HepG2 (cell line): ENCODE results near the gene ZBTB20.

Experiments
- FOXM1 ChIP-seq: sonication (generic); formaldehyde crosslinking; IDR thresholded peaks from 2 replicates; pipeline ENCODE4 v1.5.0; 2020; ENCODE audit warnings: missing genetic modification reagents
- NFYB ChIP-seq: sonication (generic); formaldehyde crosslinking; IDR thresholded peaks from 2 replicates; pipeline ENCODE4 v1.4.0; 2020; ENCODE audit warnings: missing genetic modification reagents
- SALL1 ChIP-seq: sonication (generic); formaldehyde crosslinking; IDR thresholded peaks from 2 replicates; pipeline ENCODE4 v1.8.0; 2022; ENCODE audit warnings: mild to moderate bottlenecking, missing genetic modification reagents
- TGIF2 ChIP-seq: IDR thresholded peaks from 2 replicates; pipeline ENCODE4 v1.6.1; 2016; ENCODE audit warnings: control low read depth, missing compliant biosample characterization
- XBP1 ChIP-seq: sonication (generic); formaldehyde crosslinking; IDR thresholded peaks from 2 replicates; pipeline ENCODE4 v1.5.0; 2020; ENCODE audit warnings: missing genetic modification reagents
- ZNF24 ChIP-seq: fragments of 450-650 bp; IDR thresholded peaks from 2 replicates; pipeline ENCODE4 v1.6.1; 2017; ENCODE audit warnings: antibody characterized with exemption, mild to moderate bottlenecking
- ZNF260 ChIP-seq: sonication (generic); formaldehyde crosslinking; IDR thresholded peaks from 2 replicates; pipeline ENCODE4 v1.4.0; 2020; ENCODE audit warnings: missing genetic modification reagents, low read depth, mild to moderate bottlenecking, borderline replicate concordance
- ZNF30 ChIP-seq: sonication (generic); formaldehyde crosslinking; IDR thresholded peaks from 2 replicates; pipeline ENCODE4 v1.5.0; 2020; ENCODE audit warnings: mild to moderate bottlenecking, missing genetic modification reagents
- TF ChIP-seq, protein P1 (sequence below): sonication (generic); formaldehyde crosslinking; IDR thresholded peaks from 2 replicates; pipeline ENCODE4 v1.4.0; 2020; ENCODE audit warnings: mild to moderate bottlenecking, missing genetic modification reagents
- TF ChIP-seq, protein P2 (sequence below): sonication (generic); formaldehyde crosslinking; IDR thresholded peaks from 2 replicates; pipeline ENCODE4 v1.4.0; 2020; ENCODE audit warnings: missing genetic modification reagents
- TF ChIP-seq, protein P3 (sequence below): sonication (generic); formaldehyde crosslinking; IDR thresholded peaks from 2 replicates; pipeline ENCODE4 v1.5.0; 2020; ENCODE audit warnings: mild to moderate bottlenecking, missing genetic modification reagents, moderate library complexity

DNA sequence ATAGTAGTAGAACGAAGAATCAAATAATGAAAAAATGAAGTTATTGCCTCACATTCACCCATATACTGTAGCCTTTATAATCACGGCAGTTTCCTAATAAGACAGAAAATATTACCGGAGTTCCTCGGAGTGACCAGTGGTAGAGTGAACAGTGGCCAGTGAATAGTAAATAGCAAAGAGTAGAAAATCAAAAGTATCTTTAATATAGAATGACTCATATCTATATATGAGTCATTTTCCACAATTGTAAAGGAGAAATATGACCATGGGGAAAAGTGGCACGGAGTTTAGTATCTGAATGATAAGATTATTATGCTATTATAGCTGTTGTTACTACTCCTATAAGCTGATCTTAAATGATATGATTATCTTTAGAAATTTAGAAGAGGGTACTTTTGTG lies 38.5 kb downstream of the ZBTB20 start:
- TF ChIP-seq NFYB (no peak), ZNF30 (CRISPR knock-in tag) (no peak), TGIF2 (CRISPR knock-in tag) (no peak), ZNF260 (CRISPR knock-in tag) (no peak), ZNF24 (no peak), XBP1 (CRISPR knock-in tag) (no peak), SALL1 (CRISPR knock-in tag) (no peak), FOXM1 (no peak)
- TF ChIP-seq, protein P1, sequence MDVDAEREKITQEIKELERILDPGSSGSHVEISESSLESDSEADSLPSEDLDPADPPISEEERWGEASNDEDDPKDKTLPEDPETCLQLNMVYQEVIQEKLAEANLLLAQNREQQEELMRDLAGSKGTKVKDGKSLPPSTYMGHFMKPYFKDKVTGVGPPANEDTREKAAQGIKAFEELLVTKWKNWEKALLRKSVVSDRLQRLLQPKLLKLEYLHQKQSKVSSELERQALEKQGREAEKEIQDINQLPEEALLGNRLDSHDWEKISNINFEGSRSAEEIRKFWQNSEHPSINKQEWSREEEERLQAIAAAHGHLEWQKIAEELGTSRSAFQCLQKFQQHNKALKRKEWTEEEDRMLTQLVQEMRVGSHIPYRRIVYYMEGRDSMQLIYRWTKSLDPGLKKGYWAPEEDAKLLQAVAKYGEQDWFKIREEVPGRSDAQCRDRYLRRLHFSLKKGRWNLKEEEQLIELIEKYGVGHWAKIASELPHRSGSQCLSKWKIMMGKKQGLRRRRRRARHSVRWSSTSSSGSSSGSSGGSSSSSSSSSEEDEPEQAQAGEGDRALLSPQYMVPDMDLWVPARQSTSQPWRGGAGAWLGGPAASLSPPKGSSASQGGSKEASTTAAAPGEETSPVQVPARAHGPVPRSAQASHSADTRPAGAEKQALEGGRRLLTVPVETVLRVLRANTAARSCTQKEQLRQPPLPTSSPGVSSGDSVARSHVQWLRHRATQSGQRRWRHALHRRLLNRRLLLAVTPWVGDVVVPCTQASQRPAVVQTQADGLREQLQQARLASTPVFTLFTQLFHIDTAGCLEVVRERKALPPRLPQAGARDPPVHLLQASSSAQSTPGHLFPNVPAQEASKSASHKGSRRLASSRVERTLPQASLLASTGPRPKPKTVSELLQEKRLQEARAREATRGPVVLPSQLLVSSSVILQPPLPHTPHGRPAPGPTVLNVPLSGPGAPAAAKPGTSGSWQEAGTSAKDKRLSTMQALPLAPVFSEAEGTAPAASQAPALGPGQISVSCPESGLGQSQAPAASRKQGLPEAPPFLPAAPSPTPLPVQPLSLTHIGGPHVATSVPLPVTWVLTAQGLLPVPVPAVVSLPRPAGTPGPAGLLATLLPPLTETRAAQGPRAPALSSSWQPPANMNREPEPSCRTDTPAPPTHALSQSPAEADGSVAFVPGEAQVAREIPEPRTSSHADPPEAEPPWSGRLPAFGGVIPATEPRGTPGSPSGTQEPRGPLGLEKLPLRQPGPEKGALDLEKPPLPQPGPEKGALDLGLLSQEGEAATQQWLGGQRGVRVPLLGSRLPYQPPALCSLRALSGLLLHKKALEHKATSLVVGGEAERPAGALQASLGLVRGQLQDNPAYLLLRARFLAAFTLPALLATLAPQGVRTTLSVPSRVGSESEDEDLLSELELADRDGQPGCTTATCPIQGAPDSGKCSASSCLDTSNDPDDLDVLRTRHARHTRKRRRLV (CRISPR knock-in tag) = no peak
- TF ChIP-seq, protein P2, sequence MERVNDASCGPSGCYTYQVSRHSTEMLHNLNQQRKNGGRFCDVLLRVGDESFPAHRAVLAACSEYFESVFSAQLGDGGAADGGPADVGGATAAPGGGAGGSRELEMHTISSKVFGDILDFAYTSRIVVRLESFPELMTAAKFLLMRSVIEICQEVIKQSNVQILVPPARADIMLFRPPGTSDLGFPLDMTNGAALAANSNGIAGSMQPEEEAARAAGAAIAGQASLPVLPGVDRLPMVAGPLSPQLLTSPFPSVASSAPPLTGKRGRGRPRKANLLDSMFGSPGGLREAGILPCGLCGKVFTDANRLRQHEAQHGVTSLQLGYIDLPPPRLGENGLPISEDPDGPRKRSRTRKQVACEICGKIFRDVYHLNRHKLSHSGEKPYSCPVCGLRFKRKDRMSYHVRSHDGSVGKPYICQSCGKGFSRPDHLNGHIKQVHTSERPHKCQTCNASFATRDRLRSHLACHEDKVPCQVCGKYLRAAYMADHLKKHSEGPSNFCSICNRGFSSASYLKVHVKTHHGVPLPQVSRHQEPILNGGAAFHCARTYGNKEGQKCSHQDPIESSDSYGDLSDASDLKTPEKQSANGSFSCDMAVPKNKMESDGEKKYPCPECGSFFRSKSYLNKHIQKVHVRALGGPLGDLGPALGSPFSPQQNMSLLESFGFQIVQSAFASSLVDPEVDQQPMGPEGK (CRISPR knock-in tag) = no peak
- TF ChIP-seq, protein P3, sequence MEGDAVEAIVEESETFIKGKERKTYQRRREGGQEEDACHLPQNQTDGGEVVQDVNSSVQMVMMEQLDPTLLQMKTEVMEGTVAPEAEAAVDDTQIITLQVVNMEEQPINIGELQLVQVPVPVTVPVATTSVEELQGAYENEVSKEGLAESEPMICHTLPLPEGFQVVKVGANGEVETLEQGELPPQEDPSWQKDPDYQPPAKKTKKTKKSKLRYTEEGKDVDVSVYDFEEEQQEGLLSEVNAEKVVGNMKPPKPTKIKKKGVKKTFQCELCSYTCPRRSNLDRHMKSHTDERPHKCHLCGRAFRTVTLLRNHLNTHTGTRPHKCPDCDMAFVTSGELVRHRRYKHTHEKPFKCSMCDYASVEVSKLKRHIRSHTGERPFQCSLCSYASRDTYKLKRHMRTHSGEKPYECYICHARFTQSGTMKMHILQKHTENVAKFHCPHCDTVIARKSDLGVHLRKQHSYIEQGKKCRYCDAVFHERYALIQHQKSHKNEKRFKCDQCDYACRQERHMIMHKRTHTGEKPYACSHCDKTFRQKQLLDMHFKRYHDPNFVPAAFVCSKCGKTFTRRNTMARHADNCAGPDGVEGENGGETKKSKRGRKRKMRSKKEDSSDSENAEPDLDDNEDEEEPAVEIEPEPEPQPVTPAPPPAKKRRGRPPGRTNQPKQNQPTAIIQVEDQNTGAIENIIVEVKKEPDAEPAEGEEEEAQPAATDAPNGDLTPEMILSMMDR (CRISPR knock-in tag) = no peak
